Left cardiac atrium (tissue), 4 donors: ENCODE measurements around the gene FAM171A2. TPM values are rescaled to one million over a fixed set of nuclear protein-coding genes. Genes with fewer than 3 reads are reported as not detected.
"Not testable (repeated sequence)": the region's sequence is repeated elsewhere in the genome, so short reads cannot be mapped to it uniquely, and the experiment has no call there.

ENCODE experiments used
- ATAC-seq, 2 donors: fragments of 200-7000 bp; cut with Tn5 transposase; one replicate each; pipeline ENCODE4 v1.9.1; 2020; ENCODE audit warnings: mild to moderate bottlenecking in 2 of 2, moderate library complexity in 2 of 2
- DNase-seq: peaks from one replicate; pipeline ENCODE4 v3.0.0-alpha.2; 2020
- intact Hi-C, 2 donors: fragments of 100-400 bp; cut with DNase I; formaldehyde crosslinking; loops; one replicate each; pipeline versions ENCODE4 v1.14.1 to v1.15.1; 2022 to 2023
- total RNA-seq, 2 donors: library from RNA; stranded (reverse); fragmentation: NEBNext Ultra II Directional; extraction: Animal tissue kit (Norgen Biotek cat#: 25700); gene quantifications; one replicate each; pipeline ENCODE4 v1.2.1, GENCODE V29; 2021
- donor health status: DM: no; HTN: yes; CAD: no.
- donor health status: DM: no; HTN: yes; CAD: no; lungs with severe emphysema.
- donor health status: DM: yes; HTN: yes; CAD: no.
- donor health status: Dilated cardiomyopathy.

The FAM171A2 gene
- total RNA-seq, 2 donors from 2014 or later: 1.2 to 2.4 TPM

- intact Hi-C loops: no loop called here
- DNase-seq (no peak), ATAC-seq (no peak)
Observed at GRCh38 chr17:44352828-44353671, 10.6 kb downstream of the FAM171A2 start.

GRCh38 chr17:44351961-44352827 lies 11.5 kb downstream of the FAM171A2 start:
- intact Hi-C loops: no loop called here
- ATAC-seq: no peak
- DNase-seq: no peak

GRCh38 chr17:44351464-44351863 lies 12.2 kb downstream of the FAM171A2 start:
- ATAC-seq: no peak
- intact Hi-C loops: no loop called here
- no peak for DNase-seq

- DNase-seq: peak; percentile 77
- intact Hi-C loops: no loop called here
- ATAC-seq: peak; percentile 45 to 48
Observed at GRCh38 chr17:44350733-44351226, 12.9 kb downstream of the FAM171A2 start.

GRCh38 chr17:44349553-44350070 lies 14.0 kb downstream of the FAM171A2 start:
- ATAC-seq (no peak), DNase-seq (no peak)
- intact Hi-C loops: no loop called here

GRCh38 chr17:44348988-44349364 lies 14.7 kb downstream of the FAM171A2 start:
- no peak for DNase-seq
- ATAC-seq: no peak
- intact Hi-C loops: no loop called here

- intact Hi-C loops: no loop called here
- DNase-seq (no peak), ATAC-seq (no peak)
Observed at GRCh38 chr17:44348234-44348987, 15.2 kb downstream of the FAM171A2 start.

GRCh38 chr17:44347206-44348055 lies 16.2 kb downstream of the FAM171A2 start:
- ATAC-seq, DNase-seq, intact Hi-C loops: not testable (repeated sequence)

- no peak for ATAC-seq
- DNase-seq: no peak
- intact Hi-C loops: no loop called here
Observed at GRCh38 chr17:44346064-44346844, 17.4 kb downstream of the FAM171A2 start.

GRCh38 chr17:44345454-44346026 lies 18.1 kb downstream of the FAM171A2 start:
- DNase-seq (no peak), ATAC-seq (peak; percentile 20 to 36)
- intact Hi-C loops: no loop called here

- intact Hi-C loops: no loop called here
- DNase-seq: peak; percentile 93
- ATAC-seq: peak; percentile 99
Observed at GRCh38 chr17:44344939-44345453, 18.7 kb downstream of the FAM171A2 start, which contains the start of gene GRN. Gene GRN (plus strand): TSS chr17:44345302. CDS start chr17:44349165, 3,863 bp downstream.

GRCh38 chr17:44343510-44344209 lies 20.0 kb downstream of the FAM171A2 start:
- intact Hi-C loops: no loop called here
- DNase-seq (no peak), ATAC-seq (no peak)

GRCh38 chr17:44340553-44340952 lies 23.1 kb downstream of the FAM171A2 start:
- DNase-seq, intact Hi-C loops, ATAC-seq: not testable (repeated sequence)

- peak in 1 of 2 donors; percentile 80 for ATAC-seq
- intact Hi-C loops: no loop called here
- no peak for DNase-seq
Observed at GRCh38 chr17:44338702-44339101, 25.0 kb downstream of the FAM171A2 start.

GRCh38 chr17:44335968-44336367 lies 27.7 kb downstream of the FAM171A2 start:
- intact Hi-C loops: no loop called here
- DNase-seq (no peak), ATAC-seq (no peak)

GRCh38 chr17:44335564-44335963 lies 28.1 kb downstream of the FAM171A2 start:
- no peak for DNase-seq
- intact Hi-C loops: no loop called here
- no peak for ATAC-seq
